ENCODE data around the gene OR9I1.

Gene OR9I1

GRCh38 chr11:58125469-58125868 is at the start of gene OR9I1:
Gene OR9I1, minus strand, starts transcription at chr11:58125530. Its CDS starts 6,086 bp downstream, at chr11:58119444.
- no peak for DNase-seq (ENCODE audit: low spot score)

GRCh38 chr11:58165504-58166106 is 40.3 kb upstream of the OR9I1 start:
- no peak for DNase-seq (ENCODE audit: low spot score)

GRCh38 chr11:58164990-58165389 is 39.7 kb upstream of the OR9I1 start:
- no peak for DNase-seq (ENCODE audit: low spot score)

- DNase-seq (ENCODE audit: low spot score): no peak
These were observed 39.1 kb upstream of the OR9I1 start for GRCh38 chr11:58164389-58164788.

GRCh38 chr11:58152781-58153180 is 27.5 kb upstream of the OR9I1 start:
- no peak for DNase-seq (ENCODE audit: low spot score)

- DNase-seq (ENCODE audit: low spot score): no peak
These were observed 17.4 kb upstream of the OR9I1 start for GRCh38 chr11:58142761-58143160.

- no peak for DNase-seq (ENCODE audit: low spot score)
These were observed 9.8 kb upstream of the OR9I1 start for GRCh38 chr11:58135171-58135570.

GRCh38 chr11:58134151-58134550 is 8.8 kb upstream of the OR9I1 start:
- no peak for DNase-seq (ENCODE audit: low spot score)

GRCh38 chr11:58133309-58134076 is 8.2 kb upstream of the OR9I1 start:
- peak; percentile 5 for DNase-seq (ENCODE audit: low spot score)

GRCh38 chr11:58127350-58127749 is 2.0 kb upstream of the OR9I1 start:
- DNase-seq (ENCODE audit: low spot score): no peak

GRCh38 chr11:58121096-58121495 is 4.2 kb downstream of the OR9I1 start:
- no peak for DNase-seq (ENCODE audit: low spot score)

- DNase-seq (ENCODE audit: low spot score): no peak
These were observed 27.9 kb downstream of the OR9I1 start for GRCh38 chr11:58097437-58097836.

- DNase-seq (ENCODE audit: low spot score): no peak
These were observed 38.8 kb downstream of the OR9I1 start for GRCh38 chr11:58086528-58086927.

- peak; percentile 70 for DNase-seq (ENCODE audit: low spot score)
These were observed 49.5 kb downstream of the OR9I1 start for GRCh38 chr11:58075781-58076180.

- DNase-seq (ENCODE audit: low spot score): peak; percentile 53
These were observed 54.7 kb downstream of the OR9I1 start for GRCh38 chr11:58070585-58070984.

- no peak for DNase-seq (ENCODE audit: low spot score)
These were observed 56.7 kb downstream of the OR9I1 start for GRCh38 chr11:58068655-58069054.

GRCh38 chr11:58067685-58068084 is 57.6 kb downstream of the OR9I1 start:
- DNase-seq (ENCODE audit: low spot score): peak; percentile 44

Measured in kidney tubule cell (primary cell).